G401.6 (cell line): Measurements from ENCODE around the gene CLEC4G.

Experiments used
- FAIRE-seq: peaks from 2 replicates; lab custom pipeline; 2012; peaks lifted over from hg19 to GRCh38; lab: Jason Lieb, UNC

The CLEC4G gene

GRCh38 chr19:7729211-7729610, 2.7 kb downstream of the CLEC4G start:
- FAIRE-seq, result no peak

DNA sequence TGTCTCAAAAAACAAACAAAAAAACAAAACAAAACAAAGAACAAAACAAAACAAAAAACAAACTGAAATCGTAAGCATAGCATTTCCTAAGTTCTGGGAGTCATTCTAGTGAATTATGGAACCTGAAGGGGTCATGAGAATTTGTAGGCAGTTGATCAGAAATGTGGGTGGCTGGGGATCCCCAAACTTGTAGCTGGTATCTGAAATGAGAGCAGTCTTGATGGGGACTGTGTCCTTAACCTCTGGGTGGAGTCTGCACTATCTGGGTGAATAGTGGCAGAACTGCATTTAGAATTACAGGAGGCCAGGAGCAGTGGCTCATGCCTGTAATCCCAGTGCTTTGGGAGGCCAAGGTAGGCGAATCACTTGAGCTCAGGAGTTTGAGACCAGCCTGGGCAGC, 6.1 kb downstream of the CLEC4G start:
- FAIRE-seq, result no peak

- no peak for FAIRE-seq
Measured at GRCh38 chr19:7722231-7722651, 9.7 kb downstream of the CLEC4G start.

DNA sequence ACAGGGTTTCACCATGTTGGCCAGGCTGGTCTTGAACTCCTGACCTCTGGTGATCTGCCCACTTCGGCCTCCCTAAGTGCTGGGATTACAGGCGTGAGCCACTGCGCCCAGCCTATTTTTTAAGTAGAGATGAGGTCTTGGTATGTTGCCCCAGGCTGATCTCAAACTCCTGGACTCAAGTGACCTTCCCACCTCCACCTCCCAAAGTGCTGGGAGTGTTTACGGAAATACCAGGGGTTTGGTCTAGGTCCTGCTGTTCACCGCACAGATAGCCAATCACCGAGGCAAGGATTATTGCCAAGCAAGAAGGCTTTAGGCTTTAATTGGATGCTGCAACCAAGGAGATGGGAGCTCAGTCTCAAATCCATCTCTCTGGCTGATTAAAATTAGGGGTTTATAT, 11.6 kb downstream of the CLEC4G start:
- no peak for FAIRE-seq

GRCh38 chr19:7718668-7719067, 13.2 kb downstream of the CLEC4G start:
- no peak for FAIRE-seq

- FAIRE-seq, result no peak
Measured at GRCh38 chr19:7716762-7717161, 15.1 kb downstream of the CLEC4G start.

- FAIRE-seq, result no peak
Measured at GRCh38 chr19:7715671-7716070, 16.2 kb downstream of the CLEC4G start.

- no peak for FAIRE-seq
Measured at GRCh38 chr19:7710616-7711015, 21.3 kb downstream of the CLEC4G start.

- no peak for FAIRE-seq
Measured at GRCh38 chr19:7709932-7710460, 21.9 kb downstream of the CLEC4G start.

DNA sequence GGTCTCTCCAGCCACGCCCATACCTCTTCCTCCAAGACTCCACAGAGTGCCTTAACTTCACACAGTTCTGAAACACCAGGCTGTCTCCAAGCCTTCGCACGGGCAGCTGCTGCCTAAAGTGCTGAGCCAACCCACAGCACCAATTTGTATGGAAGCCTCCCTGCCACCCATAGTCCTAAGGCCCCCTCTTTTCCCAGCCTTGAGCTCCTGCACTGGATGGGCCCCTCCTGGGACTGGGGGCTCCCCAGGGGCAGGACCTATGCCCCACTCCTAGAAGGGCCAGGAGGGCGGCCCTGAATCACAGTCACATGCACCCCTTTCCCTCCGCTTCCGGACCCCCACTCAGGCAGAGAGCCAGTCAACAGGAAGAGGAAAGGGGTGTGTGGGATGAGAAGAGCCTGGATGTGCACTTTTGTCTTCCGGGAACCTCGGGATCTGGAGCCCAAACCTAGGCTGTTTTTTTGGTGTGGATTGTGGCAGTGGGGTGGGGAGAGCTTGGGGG, 24.9 kb downstream of the CLEC4G start:
- FAIRE-seq, result no peak

DNA sequence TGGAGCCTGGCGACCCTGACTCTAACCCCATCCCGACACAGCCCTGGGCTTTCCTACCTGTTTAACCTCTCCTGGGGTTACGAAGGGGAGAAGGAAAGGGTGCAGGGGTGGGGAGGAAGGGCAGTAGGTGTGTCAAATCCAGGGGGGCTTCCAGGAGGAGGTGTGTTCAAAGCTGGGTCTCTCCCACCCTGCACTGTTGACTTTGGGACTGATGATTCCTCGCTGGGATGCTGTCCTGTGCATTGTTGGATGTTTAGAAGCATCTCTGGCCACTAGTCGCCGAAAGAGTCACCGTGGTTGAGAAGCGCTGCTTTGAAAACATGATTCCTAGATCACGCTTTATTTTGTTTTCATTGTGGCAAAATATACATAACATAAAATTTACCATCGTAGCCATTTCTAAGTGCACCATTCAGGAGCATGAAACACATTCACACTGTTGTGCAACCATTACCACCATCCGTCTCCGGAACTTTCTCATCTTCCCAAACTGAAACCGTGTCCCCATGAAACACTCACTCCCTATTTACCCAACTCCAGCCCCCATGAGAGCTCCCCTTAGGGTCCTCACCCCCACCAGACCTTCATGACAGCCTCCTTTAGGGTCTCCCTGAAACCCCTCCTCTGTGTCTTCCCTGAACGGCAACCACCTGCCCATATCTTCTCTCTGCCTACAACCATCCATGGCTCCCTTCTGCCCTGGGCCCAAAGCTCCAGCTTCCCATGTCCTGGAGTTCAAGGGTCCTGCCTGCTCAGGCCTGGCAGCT, 25.5 kb downstream of the CLEC4G start:
- FAIRE-seq, result no peak

- FAIRE-seq, result no peak
Measured at GRCh38 chr19:7705387-7706187, 26.3 kb downstream of the CLEC4G start.

DNA sequence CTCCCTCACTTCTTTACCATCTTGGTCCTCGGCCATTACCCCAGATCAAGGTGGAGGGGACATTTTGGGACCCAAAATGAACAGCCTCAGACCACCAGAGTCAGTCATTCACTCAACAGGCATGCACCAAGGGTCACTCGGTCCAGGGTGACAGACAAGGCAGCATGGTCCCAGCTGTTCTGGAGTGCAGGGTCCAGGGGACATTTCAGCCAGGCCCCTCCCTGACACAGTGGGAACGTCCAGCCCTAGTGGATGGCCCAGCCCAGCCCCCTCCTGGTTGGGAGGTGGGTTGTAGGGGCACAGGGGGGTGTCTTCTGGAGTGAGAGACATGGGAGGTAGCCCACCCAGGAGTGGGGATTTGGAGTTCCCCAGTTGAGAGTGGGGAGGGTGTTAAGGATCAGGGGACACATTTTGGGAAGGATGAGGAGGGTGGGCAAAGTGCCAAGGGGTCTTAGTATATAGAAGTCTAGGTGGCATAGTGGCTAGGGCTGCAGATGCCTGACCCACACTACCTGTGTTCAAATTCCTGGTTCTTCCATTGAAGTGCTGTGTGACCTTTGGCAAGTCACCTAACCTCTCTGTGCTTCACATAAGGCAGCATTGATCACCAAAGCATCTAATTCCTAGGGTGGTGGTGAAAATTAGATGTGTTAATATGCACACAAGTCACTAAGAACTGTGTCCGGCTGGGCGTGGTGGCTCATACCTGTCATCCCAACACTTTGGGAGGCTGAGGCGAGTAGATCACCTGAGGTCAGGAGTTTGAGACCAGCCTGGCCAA, 27.4 kb downstream of the CLEC4G start:
- no peak for FAIRE-seq

- FAIRE-seq, result no peak
Measured at GRCh38 chr19:7703332-7703731, 28.6 kb downstream of the CLEC4G start.

- FAIRE-seq, result no peak
Measured at GRCh38 chr19:7701654-7702457, 30.1 kb downstream of the CLEC4G start, which contains the start of gene FCER2. FCER2 (minus strand) TSS chr19:7702131; CDS start chr19:7699760, 2,371 bp downstream.

DNA sequence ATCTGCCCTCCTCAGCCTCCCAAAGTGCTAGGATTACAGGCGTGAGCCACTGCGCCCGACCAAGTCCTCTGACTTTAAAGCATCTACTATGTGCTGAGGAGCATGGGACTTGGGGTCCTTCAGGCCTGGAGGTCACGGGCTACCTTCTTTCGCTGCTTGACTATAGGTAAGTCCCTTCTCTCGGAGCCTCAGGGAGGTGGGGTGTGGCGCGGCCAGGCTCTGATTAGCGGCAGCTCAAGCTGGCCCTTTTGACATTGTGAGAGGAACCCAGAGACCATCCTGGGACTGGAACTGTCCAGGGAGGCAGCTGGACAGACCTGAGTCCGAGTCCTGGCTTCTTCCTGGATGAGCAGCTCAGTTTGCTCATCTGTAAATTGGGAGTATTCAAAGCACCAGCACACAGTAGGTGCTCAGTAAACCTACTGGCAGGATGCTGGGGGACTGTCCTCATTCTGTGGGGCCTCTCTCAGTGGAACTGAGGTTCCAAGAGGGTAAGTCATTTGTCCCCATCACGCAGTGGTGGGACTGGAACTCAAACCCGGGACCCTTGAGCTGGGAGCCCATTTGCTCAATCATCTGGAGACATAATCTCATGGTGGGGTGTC, 30.8 kb downstream of the CLEC4G start:
- FAIRE-seq, result no peak

GRCh38 chr19:7699417-7700401, 32.2 kb downstream of the CLEC4G start:
- FAIRE-seq, result no peak

DNA sequence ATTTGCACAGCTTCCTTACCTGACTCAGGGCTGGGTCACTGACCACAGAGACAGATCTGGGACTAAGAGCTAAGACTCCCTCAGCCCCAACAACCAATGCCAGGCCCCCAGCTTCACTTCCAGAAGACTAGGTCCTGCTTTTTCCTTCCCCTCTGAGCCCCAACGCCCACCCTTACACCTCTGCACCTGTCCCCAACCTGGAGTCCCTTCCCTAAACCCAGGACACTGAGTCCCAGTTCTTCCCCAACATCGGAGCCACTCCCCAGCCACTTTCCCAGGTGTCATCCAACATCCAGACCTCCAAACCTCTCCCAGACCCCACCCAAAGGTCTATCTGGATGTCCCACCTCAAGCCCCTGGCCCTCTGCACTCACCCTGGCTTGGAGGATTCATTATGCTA, 32.9 kb downstream of the CLEC4G start:
- FAIRE-seq, result no peak

DNA sequence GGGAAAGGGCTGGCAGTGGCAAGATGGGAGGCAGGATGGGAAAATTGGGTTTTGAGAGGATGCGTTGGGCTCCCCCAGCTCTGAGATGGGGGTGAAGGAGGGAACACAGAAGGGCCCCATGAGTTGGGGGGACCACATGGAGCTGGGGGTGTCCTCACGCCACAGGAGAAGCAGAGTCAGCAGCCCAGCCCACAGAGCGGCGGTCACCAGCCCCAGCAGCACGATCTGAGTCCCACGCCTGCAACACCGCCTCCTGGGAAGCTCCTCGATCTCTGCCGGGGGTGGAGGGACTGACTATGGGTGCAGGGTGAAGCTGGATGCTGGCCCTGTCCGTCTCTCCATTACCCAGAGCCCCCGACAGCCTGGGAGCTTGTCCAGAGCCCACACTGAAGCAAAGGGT, 33.3 kb downstream of the CLEC4G start:
- no peak for FAIRE-seq
